Trophoblast cell (in vitro differentiated cells and primary cell): ENCODE measurements around the gene SPATC1L.

ENCODE experiments used
- DNase-seq, 2 donors: peaks; one replicate each; pipeline ENCODE4 v3.0.0-alpha.2; 2016
- H2AFZ ChIP-seq: 2 replicates; pipeline ENCODE4 v1.6.1; 2013; ENCODE audit warnings: low read length, moderate library complexity, mild to moderate bottlenecking; ENCODE audit not compliant: insufficient read depth, poor library complexity
- H2AK5ac ChIP-seq: 2 replicates; pipeline ENCODE4 v1.6.1; 2013; ENCODE audit warnings: mild to moderate bottlenecking, low read length
- H2BK120ac ChIP-seq: 2 replicates; pipeline ENCODE4 v1.6.1; 2013; ENCODE audit warnings: low read length, mild to moderate bottlenecking, moderate library complexity; ENCODE audit not compliant: insufficient read depth, poor library complexity
- H2BK12ac ChIP-seq: 2 replicates; pipeline ENCODE4 v1.6.1; 2013; ENCODE audit warnings: mild to moderate bottlenecking, low read length, moderate library complexity
- H2BK5ac ChIP-seq: 2 replicates; pipeline ENCODE4 v1.6.1; 2013; ENCODE audit warnings: low read length, low read depth, moderate library complexity, mild to moderate bottlenecking; ENCODE audit not compliant: poor library complexity
- H3K14ac ChIP-seq: 2 replicates; pipeline ENCODE4 v1.6.1; 2013; ENCODE audit warnings: mild to moderate bottlenecking, low read length
- H3K18ac ChIP-seq: 2 replicates; pipeline ENCODE4 v1.6.1; 2013; ENCODE audit warnings: mild to moderate bottlenecking, low read length
- H3K23ac ChIP-seq: 2 replicates; pipeline ENCODE4 v1.6.1; 2013; ENCODE audit warnings: low read length
- H3K27ac ChIP-seq: 2 replicates; pipeline ENCODE4 v1.5.1; 2013; ENCODE audit warnings: low read depth, mild to moderate bottlenecking, inconsistent platforms, low read length, moderate library complexity
- H3K27me3 ChIP-seq: 2 replicates; pipeline ENCODE4 v1.6.1; 2013; ENCODE audit warnings: inconsistent platforms, mild to moderate bottlenecking, low read length, moderate library complexity; ENCODE audit not compliant: insufficient read depth
- H3K36me3 ChIP-seq, 2 experiments: 1 replicate in 1 of 2; 2 replicates in 1 of 2; pipeline ENCODE4 v1.6.1; 2013; ENCODE audit warnings: low read length in 2 of 2, mild to moderate bottlenecking in 2 of 2, moderate library complexity in 1 of 2; ENCODE audit not compliant: insufficient read depth in 2 of 2, control insufficient read depth in 1 of 2
- H3K4ac ChIP-seq: 2 replicates; pipeline ENCODE4 v1.6.1; 2013; ENCODE audit warnings: low read depth, mild to moderate bottlenecking, low read length, moderate library complexity
- H3K4me1 ChIP-seq, 2 experiments: 1 replicate in 1 of 2; 2 replicates in 1 of 2; pipeline ENCODE4 v1.6.1; 2013; ENCODE audit warnings: low read length in 2 of 2, mild to moderate bottlenecking in 2 of 2, moderate library complexity in 1 of 2; ENCODE audit not compliant: insufficient read depth in 2 of 2, control insufficient read depth in 1 of 2
- H3K4me2 ChIP-seq: 2 replicates; pipeline ENCODE4 v1.6.1; 2013; ENCODE audit warnings: inconsistent platforms, mild to moderate bottlenecking, low read length, moderate library complexity
- H3K4me3 ChIP-seq: 2 replicates; pipeline ENCODE4 v1.5.1; 2013; ENCODE audit warnings: mild to moderate bottlenecking, low read depth, low read length, inconsistent platforms
- H3K79me1 ChIP-seq: one replicate; pipeline ENCODE4 v1.6.1; 2013; ENCODE audit warnings: low read length
- H3K79me2 ChIP-seq: 2 replicates; pipeline ENCODE4 v1.6.1; 2013; ENCODE audit warnings: low read length, mild to moderate bottlenecking; ENCODE audit not compliant: control insufficient read depth, insufficient read depth, poor library complexity
- H3K9ac ChIP-seq: 2 replicates; pipeline ENCODE4 v1.6.1; 2013; ENCODE audit warnings: mild to moderate bottlenecking, low read length
- H3K9me3 ChIP-seq: 2 replicates; pipeline ENCODE4 v1.6.1; 2013; ENCODE audit warnings: low read depth, mild to moderate bottlenecking, control low read depth, inconsistent platforms, low read length; ENCODE audit not compliant: insufficient read depth
- H4K12ac ChIP-seq: 2 replicates; pipeline ENCODE4 v1.6.1; 2013; ENCODE audit warnings: low read depth, mild to moderate bottlenecking, low read length, moderate library complexity
- H4K8ac ChIP-seq: 2 replicates; pipeline ENCODE4 v1.6.1; 2013; ENCODE audit warnings: low read depth, mild to moderate bottlenecking, low read length, moderate library complexity
- H4K91ac ChIP-seq: one replicate; pipeline ENCODE4 v1.6.1; 2013; ENCODE audit warnings: low read depth, mild to moderate bottlenecking, low read length, moderate library complexity
- WGBS: extraction: QIAGEN DNeasy Blood & Tissue Kit; methylation state at CpG from one replicate; pipeline ENCODE4 v1.1.7; 2013; ENCODE audit warnings: missing lambda C conversion rate; ENCODE audit not compliant: insufficient read length, insufficient coverage; ENCODE audit errors: extremely low coverage; 5-methylcytosine and 5-hydroxymethylcytosine counted together

The SPATC1L gene

DNA sequence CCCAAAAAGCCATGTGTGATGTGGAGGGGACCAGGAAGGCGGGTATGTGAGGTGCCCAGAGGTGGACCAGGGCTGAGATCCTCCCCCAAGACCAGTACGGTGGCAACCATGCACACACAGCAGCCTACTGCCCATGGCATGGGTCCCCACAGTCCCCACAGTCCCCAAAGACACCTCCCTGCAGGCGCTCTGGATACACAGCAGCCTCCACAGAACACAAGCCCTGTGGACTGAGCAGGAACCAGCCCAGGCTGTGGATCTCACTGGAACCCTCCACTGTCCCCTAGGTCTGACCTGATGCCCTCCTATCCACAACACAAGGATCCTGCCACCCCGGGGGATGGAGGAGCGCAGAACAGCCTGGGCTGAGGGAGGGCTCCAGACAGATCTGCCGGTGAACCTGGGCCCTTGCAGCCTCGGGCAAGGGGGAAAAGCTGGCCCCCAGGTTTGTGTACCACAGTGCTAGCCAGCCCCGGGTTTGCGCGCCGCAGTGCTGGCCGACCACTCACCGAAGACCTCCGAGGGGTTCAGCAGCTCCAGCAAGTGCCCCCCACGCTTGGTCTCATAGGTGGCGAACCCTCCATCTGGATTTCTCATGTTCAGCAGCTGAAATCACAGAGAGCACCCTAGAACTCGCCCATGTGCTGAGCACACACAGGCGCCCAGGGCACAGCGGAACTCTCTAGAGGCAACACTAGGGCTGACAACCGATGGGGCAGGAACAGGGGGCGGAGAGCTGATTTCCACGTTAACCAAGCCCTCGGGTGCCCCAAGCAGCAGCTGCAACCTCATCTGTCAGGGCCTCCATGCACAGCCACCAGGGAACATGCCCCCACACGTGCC, 22.1 kb upstream of the SPATC1L start:
- no peak overlapping the region for H2BK120ac ChIP-seq
- DNase-seq: no peak
- H3K4me2 ChIP-seq: no peak overlapping the region
- H3K4ac ChIP-seq: no peak overlapping the region
- no CpG with 5 or more reads among the region's 24 CpGs for WGBS
- H2AFZ ChIP-seq: no peak overlapping the region
- no peak overlapping the region for H2BK12ac ChIP-seq
- H3K36me3 ChIP-seq: peaks cover 73% of the 10 kb centered on the region in 2 experiments
- no peak overlapping the region for H2BK5ac ChIP-seq
- H3K4me1 ChIP-seq: no peaks in the 10 kb centered on the region
- no peaks in the 10 kb centered on the region for H3K79me2 ChIP-seq
- H3K4me3 ChIP-seq: no peak overlapping the region
- no peak overlapping the region for H4K12ac ChIP-seq
- H3K9ac ChIP-seq: no peak overlapping the region
- no peak overlapping the region for H3K18ac ChIP-seq
- H3K9me3 ChIP-seq: no peaks in the 10 kb centered on the region
- no peaks in the 10 kb centered on the region for H3K27me3 ChIP-seq
- no peak overlapping the region for H2AK5ac ChIP-seq
- H3K14ac ChIP-seq: no peak overlapping the region
- no peak overlapping the region for H4K8ac ChIP-seq
- H3K79me1 ChIP-seq: no peaks in the 10 kb centered on the region
- H4K91ac ChIP-seq: no peak overlapping the region
- no peak overlapping the region for H3K27ac ChIP-seq
- H3K23ac ChIP-seq: no peak overlapping the region

DNA sequence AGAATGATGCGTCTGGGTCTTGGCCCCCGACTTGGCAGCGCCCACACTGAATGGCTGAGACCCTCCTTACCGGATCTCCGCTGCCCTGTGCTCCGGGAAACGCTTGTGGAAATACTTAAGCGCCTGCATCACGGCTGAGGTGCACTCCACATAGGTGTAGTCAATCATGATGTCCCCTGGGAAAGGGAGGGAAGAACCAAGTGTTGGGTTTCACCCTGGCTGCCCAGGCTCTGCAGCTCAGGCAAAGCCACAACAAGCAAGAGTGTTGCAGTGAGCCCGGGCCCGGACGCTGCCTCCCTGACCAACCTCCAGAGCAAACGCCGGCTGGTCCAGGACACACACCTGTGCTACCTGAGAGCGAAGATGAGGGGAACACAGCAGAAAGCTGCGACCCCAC, 21.5 kb upstream of the SPATC1L start:
- no peak for DNase-seq
- Histone ChIP-seq H2BK120ac (no peak overlapping the region), H3K79me2 (no peaks in the 10 kb centered on the region), H3K14ac (no peak overlapping the region), H3K27ac (no peak overlapping the region), H2AK5ac (no peak overlapping the region), H4K91ac (no peak overlapping the region), H4K8ac (no peak overlapping the region), H3K79me1 (no peaks in the 10 kb centered on the region), H3K9me3 (no peaks in the 10 kb centered on the region), H3K23ac (no peak overlapping the region), H2AFZ (no peak overlapping the region), H3K27me3 (no peaks in the 10 kb centered on the region), H2BK12ac (no peak overlapping the region), H3K9ac (no peak overlapping the region), H3K18ac (no peak overlapping the region), H3K4me1 (no peaks in the 10 kb centered on the region), H3K4me3 (no peak overlapping the region), H4K12ac (no peak overlapping the region), H3K4ac (no peak overlapping the region), H2BK5ac (no peak overlapping the region), H3K36me3 (peaks cover 70 to 71% of the 10 kb centered on the region in 2 experiments), H3K4me2 (no peak overlapping the region)
- no CpG with 5 or more reads among the region's 16 CpGs for WGBS

DNA sequence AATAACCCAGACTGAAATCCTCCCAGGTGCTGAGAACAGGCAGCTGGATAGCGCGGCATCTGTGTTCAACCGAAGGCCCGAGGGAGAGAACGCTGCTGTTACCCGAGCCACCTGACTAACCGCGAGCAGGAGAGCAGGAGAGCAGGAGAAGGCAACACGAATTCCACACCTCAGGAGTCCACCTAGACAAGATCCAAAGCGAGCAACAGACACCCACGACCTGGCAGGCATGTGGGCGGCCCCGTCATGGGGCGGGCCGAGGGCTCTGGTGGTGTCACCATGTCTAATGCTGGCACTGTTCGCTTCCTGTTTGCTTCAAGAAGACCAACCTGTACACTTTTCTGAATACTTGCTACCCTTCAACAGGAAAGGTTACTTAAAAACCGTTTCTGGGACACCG, 20.9 kb upstream of the SPATC1L start:
- Histone ChIP-seq H2BK120ac (no peak overlapping the region), H2AK5ac (no peak overlapping the region), H3K27me3 (no peaks in the 10 kb centered on the region), H3K18ac (no peak overlapping the region), H4K8ac (no peak overlapping the region), H3K4ac (no peak overlapping the region), H3K4me3 (no peak overlapping the region), H3K36me3 (peaks cover 65% of the 10 kb centered on the region in 2 experiments), H3K79me2 (no peaks in the 10 kb centered on the region), H3K79me1 (no peaks in the 10 kb centered on the region), H2AFZ (no peak overlapping the region), H3K23ac (no peak overlapping the region), H4K12ac (no peak overlapping the region), H3K9ac (no peak overlapping the region), H4K91ac (no peak overlapping the region), H2BK12ac (no peak overlapping the region), H2BK5ac (no peak overlapping the region), H3K4me2 (no peak overlapping the region), H3K4me1 (no peaks in the 10 kb centered on the region), H3K27ac (no peak overlapping the region), H3K14ac (no peak overlapping the region), H3K9me3 (no peaks in the 10 kb centered on the region)
- DNase-seq: no peak
- WGBS: no CpG with 5 or more reads among the region's 18 CpGs

DNA sequence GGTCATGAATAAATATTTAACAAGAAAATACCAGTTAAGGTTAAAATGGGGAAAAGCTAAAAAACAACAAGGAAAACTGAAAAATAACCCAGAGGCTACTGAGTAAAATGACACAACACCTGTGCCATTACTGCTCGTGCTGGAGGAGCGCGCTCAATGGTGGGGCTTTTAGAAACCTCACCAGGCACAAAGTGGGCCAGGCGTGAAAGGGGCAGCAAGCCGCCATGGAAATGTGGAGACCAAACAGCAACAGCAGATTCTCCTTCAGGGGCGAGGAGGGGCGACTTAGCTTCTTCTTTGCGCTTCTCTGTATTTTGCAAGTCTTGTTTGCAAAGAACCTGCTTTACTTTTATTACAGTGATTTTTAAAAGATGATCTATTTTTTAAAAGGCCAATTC, 18.9 kb upstream of the SPATC1L start:
- H4K12ac ChIP-seq: no peak overlapping the region
- no peaks in the 10 kb centered on the region for H3K4me1 ChIP-seq
- no peaks in the 10 kb centered on the region for H3K79me1 ChIP-seq
- no peak overlapping the region for H2BK5ac ChIP-seq
- H3K27me3 ChIP-seq: no peaks in the 10 kb centered on the region
- no peak overlapping the region for H4K8ac ChIP-seq
- H4K91ac ChIP-seq: no peak overlapping the region
- no peak overlapping the region for H3K4me2 ChIP-seq
- no peak overlapping the region for H3K14ac ChIP-seq
- no peak overlapping the region for H3K27ac ChIP-seq
- H3K9me3 ChIP-seq: no peaks in the 10 kb centered on the region
- no peak overlapping the region for H2BK12ac ChIP-seq
- no peak overlapping the region for H2AFZ ChIP-seq
- H3K23ac ChIP-seq: no peak overlapping the region
- no peaks in the 10 kb centered on the region for H3K79me2 ChIP-seq
- no peak overlapping the region for H3K9ac ChIP-seq
- H2BK120ac ChIP-seq: no peak overlapping the region
- no peak overlapping the region for H3K18ac ChIP-seq
- DNase-seq: no peak
- no peak overlapping the region for H3K4me3 ChIP-seq
- H3K36me3 ChIP-seq: peaks cover 50 to 56% of the 10 kb centered on the region in 2 experiments
- no peak overlapping the region for H3K4ac ChIP-seq
- no CpG with 5 or more reads among the region's 8 CpGs for WGBS
- H2AK5ac ChIP-seq: no peak overlapping the region
